Germinal center (tissue), 1 donor: Measurements from ENCODE around the gene CCM2.
"Not testable (repeated sequence)": the region's sequence is repeated elsewhere in the genome, so short reads cannot be mapped to it uniquely, and the experiment has no call there.

Source experiments
- DNase-seq: peaks from one replicate; pipeline ENCODE4 v3.0.0; 2012; ENCODE audit warnings: mixed read lengths, low spot score

The CCM2 gene

DNA sequence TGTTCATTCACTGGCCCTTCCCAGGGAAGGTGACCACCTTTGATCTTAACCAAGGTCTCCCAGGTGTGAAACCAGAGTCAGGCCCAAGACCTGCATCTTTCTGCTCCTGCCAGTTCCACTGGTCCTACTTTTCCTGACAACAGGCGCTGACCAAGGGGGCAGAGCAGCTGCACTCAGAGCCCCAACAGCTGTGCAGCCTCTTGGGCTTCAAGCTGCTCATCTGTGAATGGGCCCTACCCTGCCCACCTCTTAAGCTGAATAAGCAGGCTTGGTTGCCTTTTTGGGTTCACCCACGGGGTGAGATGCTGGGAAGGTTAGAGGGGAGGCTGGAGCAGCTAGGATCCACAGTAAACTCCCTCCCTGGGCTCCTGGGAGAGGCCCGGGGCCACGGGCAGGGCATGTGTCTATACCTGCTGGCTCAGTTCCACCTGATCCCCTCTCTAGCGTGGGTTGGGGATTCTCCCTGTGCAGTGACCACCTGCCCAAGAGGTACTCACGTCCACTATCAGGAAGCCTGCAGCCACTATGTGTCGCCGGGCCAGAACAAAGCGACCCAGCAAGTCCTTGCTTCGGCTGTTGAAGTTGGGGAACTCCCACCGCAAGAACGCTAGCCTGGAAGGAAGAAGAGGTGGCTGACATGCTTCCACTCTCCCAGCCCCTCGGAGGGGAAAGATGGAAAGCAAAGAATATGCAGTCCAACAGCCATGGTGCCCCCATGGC is 100.9 kb downstream of the CCM2 start:
- no peak for DNase-seq

DNA sequence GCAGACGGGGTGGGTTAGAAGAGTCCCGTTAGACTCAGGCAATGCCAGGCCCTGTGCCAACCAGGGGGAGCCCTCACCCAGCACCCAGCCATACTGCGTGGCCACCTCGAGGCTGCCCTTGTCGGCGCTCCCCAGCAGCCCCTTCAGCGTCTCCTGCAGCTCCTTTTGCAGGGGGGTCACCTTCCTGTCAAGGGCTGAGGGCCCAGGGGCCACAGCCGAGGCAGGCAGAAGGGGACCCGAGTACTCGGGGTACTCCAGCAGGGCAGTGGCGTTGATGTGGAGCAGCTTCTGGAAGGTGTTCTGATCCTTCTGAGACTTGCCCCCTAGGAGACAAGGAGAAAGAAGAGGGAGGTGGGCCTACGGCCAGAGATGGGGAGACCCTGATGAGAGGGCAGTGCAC is 101.7 kb downstream of the CCM2 start:
- no peak for DNase-seq

DNA sequence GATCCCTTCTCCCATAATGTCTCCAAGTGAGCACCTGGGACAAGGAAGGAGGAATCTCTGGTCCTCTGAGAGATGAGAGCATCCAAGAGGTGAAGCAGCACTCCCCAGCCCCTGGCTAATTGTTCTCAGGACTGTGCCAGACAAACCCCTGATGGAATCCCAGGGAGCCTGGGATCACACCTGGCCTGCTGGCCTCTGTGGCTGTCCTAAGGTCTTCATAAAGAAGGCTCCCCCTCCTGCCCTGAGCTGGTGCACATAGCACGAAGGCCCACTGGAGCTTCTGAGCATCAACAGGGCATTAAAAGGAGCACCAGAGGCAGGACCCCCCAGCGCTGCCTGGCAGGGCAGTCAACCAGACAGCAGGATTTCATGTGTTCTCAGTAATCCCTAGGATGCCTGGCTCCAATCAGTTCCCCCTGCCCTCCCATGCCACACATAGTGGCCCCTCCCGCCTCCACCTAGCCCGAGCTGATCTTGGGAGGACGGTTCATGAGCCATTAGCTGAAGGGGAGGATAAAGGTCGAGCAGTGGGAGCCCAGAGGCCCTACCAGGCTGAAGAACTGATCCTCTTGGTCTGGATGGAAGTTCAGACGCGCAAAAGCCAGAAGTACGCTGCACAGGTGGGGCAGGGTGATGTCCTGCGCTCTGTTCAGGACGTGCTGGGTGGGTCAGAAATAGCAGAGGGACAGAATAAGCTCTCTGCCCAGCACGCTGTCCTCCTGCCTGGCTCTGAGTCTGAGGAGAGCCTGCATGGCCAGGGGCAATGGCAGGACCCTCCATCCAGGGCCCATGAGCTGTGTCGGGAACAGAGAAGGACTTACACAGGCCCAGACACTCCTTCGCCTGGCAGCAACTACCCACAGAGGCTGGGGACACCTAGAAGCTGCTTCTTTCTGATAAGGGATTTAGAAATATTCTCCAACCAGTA is 103.0 kb downstream of the CCM2 start:
- DNase-seq, result no peak

DNA sequence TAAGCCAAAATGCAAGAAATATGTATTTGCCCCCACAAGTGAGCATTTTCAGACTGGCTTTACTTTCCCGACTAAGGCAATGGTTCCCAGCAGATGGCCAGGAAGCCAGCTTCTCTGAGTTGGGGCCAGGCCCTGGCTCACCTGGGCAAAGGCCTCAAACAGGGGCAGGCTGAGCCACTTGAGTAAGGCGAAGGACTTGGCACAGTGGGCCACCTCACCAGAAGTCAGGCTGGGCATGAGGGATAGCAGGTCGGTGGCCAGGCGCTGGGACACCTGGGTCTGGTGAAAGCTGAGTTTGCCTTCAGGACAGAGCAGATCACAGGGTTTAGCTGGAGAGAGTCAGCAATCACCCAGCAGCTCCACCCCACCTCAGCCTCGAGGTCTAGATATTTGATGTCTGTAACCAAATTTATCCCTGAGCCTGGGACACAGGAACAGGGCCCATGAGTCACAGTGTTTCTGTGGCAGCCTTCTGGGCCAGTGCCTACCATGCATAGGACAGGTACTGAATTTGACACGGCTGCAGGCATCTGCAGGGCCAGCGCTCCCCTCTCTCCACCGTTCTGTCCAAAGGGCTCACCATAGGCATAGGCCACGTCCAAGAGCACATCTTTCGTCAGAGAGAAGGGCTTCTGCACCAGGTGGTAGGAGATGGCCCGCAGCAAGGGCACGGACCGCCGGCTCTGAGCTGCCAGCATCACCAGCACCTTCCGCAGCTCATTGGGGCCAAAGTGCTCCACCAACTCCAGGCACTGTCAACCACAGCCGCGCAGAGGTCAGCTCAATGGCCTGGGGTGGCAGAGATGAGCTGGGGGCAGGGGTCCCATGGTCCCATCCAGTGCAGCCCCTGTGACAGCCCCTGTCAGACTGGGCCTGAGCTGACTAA is 104.2 kb downstream of the CCM2 start:
- DNase-seq, result no peak

DNA sequence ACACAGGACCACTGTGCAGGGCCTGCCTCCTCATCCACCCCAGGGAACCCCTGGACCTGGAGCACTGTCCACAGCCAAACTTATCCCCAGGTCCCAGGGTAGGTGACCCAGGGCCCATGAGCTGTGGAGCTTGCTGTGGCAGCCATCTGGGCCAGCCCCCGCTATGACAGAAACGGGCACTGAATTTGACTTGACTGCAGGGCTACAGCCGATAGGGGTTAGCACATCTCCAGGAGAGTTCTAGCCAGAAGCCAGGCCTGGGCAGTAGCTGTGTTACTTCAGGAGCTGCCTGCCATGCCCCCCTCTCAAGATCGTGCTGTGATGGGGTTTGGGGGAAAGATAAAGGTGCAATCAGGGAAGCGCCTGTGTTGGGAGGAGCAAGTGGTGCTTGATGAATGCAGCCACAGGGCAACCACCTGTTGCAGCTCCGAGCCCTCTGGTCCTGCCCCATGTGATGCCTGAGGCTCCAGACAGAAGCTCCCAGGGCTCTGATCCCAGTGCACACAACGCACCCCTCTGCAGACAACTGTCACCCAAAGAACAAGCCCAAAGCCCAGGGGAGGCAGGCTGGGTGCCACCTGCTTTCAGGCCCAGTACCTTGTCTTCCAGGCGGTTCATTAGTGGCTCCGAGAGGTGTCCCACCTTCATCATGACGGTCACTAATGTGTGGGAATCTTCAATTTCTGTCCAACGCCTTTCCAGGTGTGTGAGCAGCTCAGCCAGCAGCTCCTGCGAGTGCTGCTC is 105.0 kb downstream of the CCM2 start:
- no peak for DNase-seq

DNA sequence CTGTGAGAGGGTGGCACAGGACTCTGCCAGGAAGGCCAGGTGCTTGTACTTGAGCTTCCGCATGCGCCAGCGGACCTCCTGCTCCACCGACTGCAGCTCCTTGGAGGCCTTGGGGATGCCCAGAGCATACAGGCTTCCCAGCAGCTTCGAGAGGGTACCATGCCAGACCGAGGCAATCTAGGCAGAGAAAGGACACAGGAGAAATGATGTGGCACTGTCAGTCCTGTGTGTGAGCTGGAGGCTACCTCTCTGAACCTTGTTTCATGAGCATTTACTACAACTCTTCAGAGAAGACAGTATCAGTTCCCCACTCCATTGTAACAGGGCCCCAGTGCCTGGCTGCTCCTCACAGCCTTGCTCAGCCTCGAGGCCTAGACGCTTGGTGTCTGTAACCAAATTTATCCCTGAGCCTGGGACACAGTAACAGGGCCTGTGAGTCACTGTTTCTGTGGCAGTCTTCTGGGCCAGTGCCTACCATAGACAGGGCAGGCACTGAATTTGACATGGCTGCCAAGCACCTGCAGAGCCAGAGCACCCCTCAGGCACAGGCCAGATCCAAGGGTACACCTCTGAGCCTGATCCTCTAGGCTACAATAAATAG is 105.7 kb downstream of the CCM2 start:
- DNase-seq, result no peak

DNA sequence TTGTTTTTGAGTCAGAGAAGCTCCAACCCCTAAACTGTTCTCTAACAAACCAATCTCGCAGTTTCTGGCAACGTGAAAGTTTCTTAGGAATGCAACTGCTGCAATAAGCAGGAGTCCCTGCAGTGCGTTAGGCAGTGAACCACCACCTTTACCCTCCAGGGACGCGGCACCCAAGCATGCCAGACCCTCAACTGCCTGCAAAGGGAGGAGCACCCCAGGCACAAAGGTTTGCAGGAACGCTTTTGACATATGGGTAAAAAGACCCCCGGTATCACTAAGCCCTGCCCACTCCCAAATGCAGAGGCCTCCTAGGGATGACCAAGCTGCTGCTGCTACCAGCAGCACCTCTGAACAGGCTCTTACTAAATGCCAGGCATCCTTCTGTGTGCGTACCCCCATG is 106.8 kb downstream of the CCM2 start:
- DNase-seq, result no peak

DNA sequence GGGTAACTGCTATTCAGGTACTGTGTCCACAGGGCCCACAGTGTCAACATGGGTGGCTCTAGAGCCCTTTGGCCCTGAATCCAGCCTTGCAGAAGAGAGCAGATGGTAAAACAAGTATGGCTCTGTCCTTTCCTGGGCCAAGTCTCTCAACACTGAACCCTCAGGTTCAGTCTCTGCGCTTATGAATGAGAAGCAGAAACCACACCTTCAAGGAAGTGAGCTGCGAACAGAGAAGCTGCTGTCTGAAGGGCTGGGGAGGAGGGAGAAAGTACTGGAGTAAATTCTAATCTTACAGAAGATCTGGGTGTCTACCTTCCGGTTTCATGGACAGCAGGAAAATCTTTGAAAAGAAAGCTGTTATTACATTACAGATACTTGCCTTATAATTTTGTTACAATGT is 107.4 kb downstream of the CCM2 start:
- DNase-seq, result no peak

DNA sequence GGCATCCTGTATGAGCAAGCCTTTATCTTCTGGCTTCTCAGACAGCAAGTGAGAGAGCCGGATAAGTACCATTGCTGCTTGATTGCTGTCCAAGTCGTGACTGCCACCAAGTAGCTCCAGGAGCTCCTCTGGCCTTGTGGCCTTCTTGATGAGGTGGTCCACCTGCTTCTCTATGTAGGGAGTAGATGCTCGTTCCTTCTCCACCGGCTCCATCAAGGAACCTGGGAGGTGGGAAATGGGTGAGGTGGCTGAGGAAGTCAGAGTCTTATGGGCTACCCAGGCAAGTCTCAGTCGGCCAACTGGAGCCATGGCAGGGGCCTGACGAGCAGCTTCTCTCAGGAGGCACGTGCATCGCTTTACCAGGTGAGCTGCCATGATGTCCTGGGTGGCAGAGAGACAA is 108.9 kb downstream of the CCM2 start:
- DNase-seq, result no peak

DNA sequence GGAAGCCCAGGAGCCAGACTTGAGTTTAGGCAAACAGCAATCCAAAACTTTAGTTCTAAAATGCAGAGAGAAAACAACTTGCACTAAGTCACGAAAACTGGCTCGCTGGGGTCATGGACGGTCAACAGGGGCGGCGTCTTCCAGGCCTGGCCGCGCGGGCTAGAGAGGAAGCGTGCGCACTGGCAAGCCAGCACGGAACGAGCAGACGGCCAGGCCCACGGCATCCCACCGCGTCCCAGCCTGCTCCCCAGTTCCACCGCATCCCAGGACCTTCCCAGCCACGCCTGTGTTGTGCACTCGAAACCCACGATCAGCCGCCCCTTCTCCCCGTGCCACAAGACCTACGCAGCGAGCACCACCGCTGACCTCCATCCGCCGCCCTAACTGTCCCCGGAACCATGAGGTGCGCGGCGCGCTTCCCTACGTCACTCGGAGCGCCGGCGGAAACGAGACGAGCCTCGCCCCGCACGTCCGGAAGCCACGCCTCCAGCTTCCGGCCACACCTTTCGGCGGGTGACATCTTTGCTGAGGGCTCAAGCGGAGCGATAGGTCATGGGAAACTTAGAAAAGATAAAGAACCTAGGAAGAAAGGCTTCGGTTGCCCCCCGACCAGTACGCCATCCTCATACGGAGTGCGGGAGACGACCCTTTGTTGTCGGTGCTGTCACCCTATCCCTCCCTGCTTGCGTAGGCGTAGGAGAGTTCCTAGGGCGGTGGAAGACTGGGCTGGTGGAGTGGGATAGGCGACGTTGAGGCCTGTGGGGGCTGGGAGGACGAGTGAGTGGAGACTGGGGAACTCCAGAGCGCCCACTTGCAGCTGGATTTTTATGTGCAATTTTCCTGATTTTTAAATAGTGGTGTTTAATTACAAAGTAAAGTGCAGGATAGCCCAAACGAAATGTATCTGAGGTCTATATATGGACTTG is 111.6 kb downstream of the CCM2 start, which contains the start of gene TBRG4:
TBRG4 (minus strand) TSS at position 400 of the 926 bp plus-strand sequence. CDS start 2,460 bp downstream, outside the sequence.
- peak; percentile 91 for DNase-seq

DNA sequence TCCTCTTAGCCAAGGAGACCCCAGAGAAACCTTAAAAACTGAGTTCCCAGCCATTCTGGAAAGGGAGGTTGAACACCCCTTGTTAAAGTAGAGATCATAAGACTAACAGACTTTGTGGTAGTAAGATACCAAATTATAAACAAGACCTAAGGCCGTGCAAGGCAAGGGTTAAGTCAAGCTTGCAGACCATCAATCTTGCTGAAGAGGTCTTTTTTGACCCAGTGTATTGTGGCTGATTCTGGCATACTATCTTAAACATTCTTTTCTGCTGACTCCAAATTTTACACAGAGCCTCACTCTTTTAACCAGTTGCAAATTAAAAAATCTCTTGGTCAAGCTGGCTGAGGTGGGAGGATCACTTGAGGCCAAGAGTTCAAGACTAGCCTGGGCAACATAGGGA is 112.6 kb downstream of the CCM2 start:
- no peak for DNase-seq

DNA sequence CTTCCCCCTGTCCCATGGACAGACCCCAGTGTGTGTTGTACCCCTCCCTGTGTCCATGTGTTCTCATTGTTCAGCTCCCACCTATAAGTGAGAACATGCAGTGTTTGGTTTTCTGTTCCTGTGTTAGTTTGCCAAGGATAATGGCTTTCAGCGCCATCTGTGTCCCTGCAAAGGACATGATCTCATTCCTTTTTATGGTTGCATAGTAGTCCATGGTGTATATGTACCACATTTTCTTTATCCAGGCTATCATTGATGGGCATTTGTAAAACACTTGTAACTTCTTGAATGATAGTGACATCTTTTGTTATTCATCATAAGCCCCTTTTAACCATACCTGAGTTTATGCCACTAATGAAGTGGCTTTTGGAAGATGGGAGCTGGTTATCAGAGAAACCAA is 114.3 kb downstream of the CCM2 start:
- DNase-seq, result not testable (repeated sequence)

DNA sequence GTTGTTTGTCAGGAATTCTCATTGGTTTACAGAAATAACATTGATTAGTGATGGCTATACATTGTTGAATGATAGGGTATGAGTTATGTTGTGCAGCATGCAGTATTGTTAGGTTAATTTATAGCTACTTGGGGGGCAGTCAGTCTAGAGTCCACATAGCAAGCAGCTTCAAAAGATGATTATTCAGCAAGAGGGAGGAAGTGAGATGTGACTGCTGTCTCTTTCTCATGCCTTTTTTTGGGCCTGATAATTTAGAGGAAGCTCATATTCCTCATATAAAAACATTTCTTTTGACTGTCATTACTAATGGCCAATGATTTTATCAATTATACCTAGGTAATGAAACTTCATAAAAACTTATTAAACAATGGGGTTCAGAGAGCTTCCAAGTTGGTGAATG is 114.9 kb downstream of the CCM2 start:
- DNase-seq, result no peak

DNA sequence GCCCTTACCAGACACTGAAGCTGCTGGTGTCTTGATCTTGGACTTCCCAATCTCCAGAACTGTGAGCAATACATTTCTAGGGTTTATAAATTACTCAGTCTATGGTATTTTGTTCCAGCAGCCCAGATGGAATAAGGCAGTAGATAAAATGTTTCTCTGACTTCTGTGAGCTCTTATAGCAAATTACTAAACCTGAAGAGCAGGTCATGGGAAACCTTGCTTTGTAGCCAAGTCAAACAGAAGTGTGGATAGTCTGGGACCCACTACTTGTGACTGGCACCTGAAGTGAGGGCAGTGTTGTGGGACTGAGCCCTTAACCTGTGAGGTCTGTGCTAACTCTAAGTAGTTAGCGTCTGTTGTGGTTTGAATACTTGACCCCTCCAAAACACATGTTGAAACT is 116.0 kb downstream of the CCM2 start:
- DNase-seq, result no peak

DNA sequence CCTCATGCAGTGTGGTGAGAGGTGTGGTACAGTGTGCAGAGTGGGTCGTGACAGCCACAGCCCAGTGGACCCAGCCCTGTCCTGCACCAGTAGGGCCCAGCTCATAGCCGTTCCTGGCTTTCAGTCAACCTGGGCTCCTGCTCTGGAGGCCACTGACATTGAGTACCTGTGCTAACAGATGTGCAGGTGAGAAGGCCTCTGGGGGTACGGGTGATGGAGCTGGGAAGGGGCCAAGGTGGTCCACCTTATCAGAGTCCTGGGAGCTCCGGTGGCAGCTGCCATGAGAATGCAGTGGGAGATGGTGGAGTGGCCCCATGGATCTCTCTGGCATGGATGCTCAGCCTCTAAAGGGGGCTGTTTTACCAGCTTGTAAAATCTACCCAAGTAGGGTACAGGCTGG is 117.6 kb downstream of the CCM2 start:
- no peak for DNase-seq

DNA sequence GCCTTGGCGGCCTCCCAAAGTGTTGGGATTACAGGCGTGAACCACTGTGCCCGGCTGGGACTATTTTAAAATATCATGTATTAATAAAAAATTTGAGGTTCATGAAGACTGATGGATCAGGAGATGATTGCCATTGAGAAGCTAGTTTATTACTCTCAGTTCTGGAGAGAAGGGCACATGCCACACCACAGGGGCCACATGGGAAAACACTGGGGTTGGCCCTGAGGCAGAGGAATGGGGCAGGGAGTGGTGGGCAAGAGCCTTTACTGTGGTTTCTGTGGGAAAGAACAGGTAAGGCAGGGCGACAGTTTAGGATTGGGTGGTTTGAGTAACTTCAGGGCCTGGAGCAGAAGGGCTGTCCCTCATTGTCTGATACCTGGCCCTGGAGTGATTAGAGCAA is 118.3 kb downstream of the CCM2 start:
- no peak for DNase-seq

DNA sequence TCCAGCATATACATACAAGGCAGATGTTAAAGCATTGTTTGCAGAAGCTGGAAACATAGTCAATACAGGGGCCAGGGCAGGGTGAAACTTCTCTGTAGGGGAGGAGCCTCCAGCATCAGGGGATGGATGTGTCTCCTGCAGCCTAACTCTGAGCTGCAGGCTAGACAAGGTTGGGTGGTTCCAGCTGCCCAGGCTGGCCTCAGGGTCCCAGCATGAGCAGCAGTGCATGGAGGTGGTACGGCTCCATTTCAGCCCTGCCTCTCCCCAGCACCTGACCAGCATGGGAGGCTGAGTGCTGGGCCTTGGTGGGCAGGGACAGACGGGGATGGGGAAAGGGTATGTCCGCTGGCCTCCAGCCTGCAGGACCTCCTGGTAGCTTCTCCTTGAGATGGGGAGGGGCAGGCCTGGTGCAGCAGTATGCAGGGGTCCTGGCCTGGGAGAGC is 118.9 kb downstream of the CCM2 start:
- peak; percentile 40 for DNase-seq

DNA sequence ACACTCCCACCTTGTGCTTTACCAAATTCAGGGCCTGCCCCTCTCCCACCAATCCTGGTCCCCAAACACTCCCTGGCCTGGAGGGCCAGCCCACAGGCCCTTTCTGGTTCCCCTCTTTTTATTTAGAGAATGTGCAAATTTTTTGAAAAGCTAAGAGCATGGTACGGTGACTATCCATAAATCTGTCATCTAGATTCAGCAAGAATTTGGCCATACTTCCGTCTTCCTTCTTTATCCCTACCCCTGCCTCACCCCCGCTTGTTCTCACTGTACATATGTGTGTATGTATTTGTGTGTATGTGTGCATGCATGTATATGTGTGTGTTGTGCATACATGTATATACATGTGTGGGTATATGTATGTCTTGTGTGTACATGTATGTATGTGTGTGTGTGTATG is 119.5 kb downstream of the CCM2 start:
- no peak for DNase-seq

DNA sequence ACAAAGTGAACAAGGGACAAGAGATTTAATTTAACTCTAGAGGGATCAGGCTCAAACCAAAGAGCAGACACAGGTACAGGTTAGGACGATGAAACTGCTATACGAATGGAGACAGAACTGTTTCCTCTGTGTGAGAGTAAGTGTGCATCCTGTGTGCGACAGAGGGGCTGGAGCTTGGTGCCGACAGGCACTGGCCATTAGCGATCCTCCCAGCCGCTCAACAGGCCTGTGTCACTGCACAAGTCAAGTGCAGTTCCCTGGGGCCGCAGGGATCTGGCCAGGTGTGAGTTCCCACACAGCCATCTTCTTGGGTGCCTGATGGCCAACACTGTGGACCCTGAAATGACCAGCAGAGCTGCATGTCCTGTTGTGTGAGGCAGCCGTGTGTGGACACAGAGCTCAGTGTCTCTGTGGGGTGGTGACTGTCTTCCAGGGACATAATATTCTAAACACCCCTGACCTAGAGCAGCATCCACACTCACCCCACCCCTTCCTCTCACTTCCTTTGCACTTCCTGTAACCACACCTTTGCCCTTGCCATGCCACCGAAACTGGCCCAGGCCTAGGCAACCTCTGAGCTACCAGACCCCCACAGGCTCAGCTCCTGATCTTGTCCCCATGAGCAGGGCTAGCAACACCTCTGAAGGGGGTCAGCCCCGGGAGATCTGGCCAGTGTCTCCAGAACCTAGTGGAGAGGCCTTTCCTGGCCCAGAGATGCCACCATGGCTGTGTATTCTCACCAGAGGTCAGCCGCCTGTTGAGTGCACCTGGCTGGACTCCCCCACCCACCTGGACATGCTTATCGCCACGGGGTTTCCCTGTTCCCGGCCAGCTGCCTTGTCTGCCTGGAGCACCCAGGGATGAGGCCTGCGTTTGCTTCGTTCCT is 123.2 kb downstream of the CCM2 start:
- no peak for DNase-seq
